ENCODE measurements around the gene SERPINB10. TPM values are rescaled to one million over a fixed set of nuclear protein-coding genes. Genes with fewer than 3 reads are reported as not detected.

SERPINB10 gene
- total RNA-seq, 1 donor from 2014 or later = not detected

GRCh38 chr18:63899206-63899605 lies 8.6 kb upstream of the SERPINB10 start:
- Mint-ChIP-seq H3K36me3 (ENCODE audit: insufficient read depth) (no peaks in the 10 kb centered on the region), H3K4me3 (ENCODE audit: low read depth) (no peak overlapping the region), H3K27ac (no peak overlapping the region), H3K9me3 (ENCODE audit: low read depth) (no peaks in the 10 kb centered on the region), H3K4me1 (ENCODE audit: low read depth) (no peaks in the 10 kb centered on the region), H3K27me3 (peaks cover 12% of the 10 kb centered on the region)
- DNase-seq (ENCODE audit: low spot score, unreplicated experiment) = no peak
- TF ChIP-seq, protein P1, sequence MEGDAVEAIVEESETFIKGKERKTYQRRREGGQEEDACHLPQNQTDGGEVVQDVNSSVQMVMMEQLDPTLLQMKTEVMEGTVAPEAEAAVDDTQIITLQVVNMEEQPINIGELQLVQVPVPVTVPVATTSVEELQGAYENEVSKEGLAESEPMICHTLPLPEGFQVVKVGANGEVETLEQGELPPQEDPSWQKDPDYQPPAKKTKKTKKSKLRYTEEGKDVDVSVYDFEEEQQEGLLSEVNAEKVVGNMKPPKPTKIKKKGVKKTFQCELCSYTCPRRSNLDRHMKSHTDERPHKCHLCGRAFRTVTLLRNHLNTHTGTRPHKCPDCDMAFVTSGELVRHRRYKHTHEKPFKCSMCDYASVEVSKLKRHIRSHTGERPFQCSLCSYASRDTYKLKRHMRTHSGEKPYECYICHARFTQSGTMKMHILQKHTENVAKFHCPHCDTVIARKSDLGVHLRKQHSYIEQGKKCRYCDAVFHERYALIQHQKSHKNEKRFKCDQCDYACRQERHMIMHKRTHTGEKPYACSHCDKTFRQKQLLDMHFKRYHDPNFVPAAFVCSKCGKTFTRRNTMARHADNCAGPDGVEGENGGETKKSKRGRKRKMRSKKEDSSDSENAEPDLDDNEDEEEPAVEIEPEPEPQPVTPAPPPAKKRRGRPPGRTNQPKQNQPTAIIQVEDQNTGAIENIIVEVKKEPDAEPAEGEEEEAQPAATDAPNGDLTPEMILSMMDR (IDR thresholded peaks at IDR 0.05; ENCODE audit: unreplicated experiment) = no peak

DNA sequence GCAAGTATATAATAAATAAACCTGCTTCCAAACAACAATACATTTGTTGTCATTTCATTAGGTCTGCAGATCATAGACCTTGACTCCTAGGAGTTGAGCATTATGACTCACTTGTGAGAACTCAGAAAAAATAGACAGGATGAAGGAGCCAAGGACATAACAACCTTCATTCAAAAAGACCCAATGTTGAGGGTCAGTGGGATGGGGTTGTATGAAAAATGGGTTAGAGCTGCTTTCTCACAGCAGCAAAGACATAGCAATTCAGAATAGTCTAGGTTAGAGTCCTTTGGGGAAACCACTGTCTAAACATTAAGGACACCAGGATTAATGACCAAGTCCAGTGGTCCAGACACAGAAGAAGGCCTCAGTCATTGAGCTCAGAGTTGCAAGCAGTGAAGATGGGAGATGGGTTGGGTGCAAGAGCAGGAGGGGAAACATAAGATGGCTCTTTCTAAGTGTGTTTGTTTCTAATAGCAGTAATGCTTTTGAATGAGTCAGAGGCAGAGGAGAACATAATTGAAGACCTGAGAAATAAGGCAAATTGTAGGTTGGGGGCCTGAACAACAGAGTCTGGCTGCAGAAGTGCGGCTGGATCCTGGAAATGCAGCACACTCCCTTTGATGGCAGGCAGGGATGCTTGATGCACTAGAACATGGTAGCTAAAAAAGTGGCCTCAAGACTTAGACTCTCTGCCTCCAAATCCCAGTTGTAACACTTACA lies 3.7 kb upstream of the SERPINB10 start:
- TF ChIP-seq, protein P1 (IDR thresholded peaks at IDR 0.05; ENCODE audit: unreplicated experiment) = no peak
- no peak for DNase-seq (ENCODE audit: low spot score, unreplicated experiment)
- Mint-ChIP-seq H3K27me3 (peaks cover 9% of the 10 kb centered on the region), H3K4me1 (ENCODE audit: low read depth) (no peaks in the 10 kb centered on the region), H3K4me3 (ENCODE audit: low read depth) (no peak overlapping the region), H3K9me3 (ENCODE audit: low read depth) (no peaks in the 10 kb centered on the region), H3K27ac (no peak overlapping the region), H3K36me3 (ENCODE audit: insufficient read depth) (no peaks in the 10 kb centered on the region)

- DNase-seq (ENCODE audit: low spot score, unreplicated experiment) = no peak
- Mint-ChIP-seq H3K36me3 (ENCODE audit: insufficient read depth) (no peaks in the 10 kb centered on the region), H3K27ac (no peak overlapping the region), H3K4me3 (ENCODE audit: low read depth) (no peak overlapping the region), H3K4me1 (ENCODE audit: low read depth) (no peaks in the 10 kb centered on the region), H3K27me3 (peaks cover 9% of the 10 kb centered on the region), H3K9me3 (ENCODE audit: low read depth) (no peaks in the 10 kb centered on the region)
- TF ChIP-seq, protein P1 (IDR thresholded peaks at IDR 0.05; ENCODE audit: unreplicated experiment) = no peak
Observed at GRCh38 chr18:63904694-63905093, 3.1 kb upstream of the SERPINB10 start.

DNA sequence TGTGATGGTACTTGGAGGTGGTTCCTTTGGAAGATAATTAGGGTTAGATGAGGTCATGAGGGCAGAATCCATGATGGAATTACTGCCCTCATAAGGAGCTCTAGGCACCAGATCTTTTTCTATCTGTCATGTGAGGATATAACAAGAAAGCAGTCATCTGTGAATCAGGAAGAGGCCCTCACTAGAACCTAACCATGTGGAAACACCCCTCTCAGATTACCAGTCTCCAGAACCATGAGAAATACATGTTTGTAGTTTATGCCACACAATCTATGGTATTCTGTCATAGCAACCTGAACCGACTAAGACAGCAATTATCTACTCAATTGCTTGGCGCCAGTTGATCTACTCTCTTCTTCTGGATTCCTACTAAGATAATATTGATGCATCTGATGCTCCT lies 2.4 kb upstream of the SERPINB10 start:
- Mint-ChIP-seq H3K4me1 (ENCODE audit: low read depth) (no peaks in the 10 kb centered on the region), H3K36me3 (ENCODE audit: insufficient read depth) (no peaks in the 10 kb centered on the region), H3K27me3 (peaks cover 7% of the 10 kb centered on the region), H3K4me3 (ENCODE audit: low read depth) (no peak overlapping the region), H3K27ac (no peak overlapping the region), H3K9me3 (ENCODE audit: low read depth) (no peaks in the 10 kb centered on the region)
- DNase-seq (ENCODE audit: low spot score, unreplicated experiment) = no peak
- TF ChIP-seq, protein P1 (IDR thresholded peaks at IDR 0.05; ENCODE audit: unreplicated experiment) = no peak

DNA sequence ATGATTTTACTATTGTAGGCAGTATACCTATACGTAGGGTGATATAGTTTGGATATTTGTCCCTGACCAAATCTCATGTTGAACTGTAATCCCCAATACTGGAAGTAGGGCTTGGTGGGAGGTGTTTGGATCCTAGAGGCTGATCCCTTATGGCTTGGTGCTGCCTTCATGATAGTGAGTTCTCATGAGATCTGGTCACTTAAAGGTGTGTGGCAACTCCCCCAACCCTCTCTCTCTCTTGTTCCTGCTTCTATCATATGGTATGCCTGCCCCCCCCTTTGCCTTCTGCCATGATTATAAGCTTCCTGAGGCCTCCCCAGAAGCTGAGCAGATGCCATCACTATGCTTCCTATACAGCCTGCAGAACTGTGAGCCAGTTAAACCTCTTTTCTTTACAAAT lies 1.7 kb upstream of the SERPINB10 start:
- Mint-ChIP-seq H3K36me3 (ENCODE audit: insufficient read depth) (no peaks in the 10 kb centered on the region), H3K4me3 (ENCODE audit: low read depth) (no peak overlapping the region), H3K27ac (no peak overlapping the region), H3K27me3 (peaks cover 6% of the 10 kb centered on the region), H3K9me3 (ENCODE audit: low read depth) (no peaks in the 10 kb centered on the region), H3K4me1 (ENCODE audit: low read depth) (no peaks in the 10 kb centered on the region)
- DNase-seq (ENCODE audit: low spot score, unreplicated experiment) = no peak
- TF ChIP-seq, protein P1 (IDR thresholded peaks at IDR 0.05; ENCODE audit: unreplicated experiment) = no peak

Measured in progenitor cell of endocrine pancreas (in vitro differentiated cells).